CD4-positive, alpha-beta T cell treated with Interleukin-15 for 1 hour (primary cell): ENCODE measurements around the gene TXNRD2.

Source experiments
- DNase-seq: peaks from one replicate; pipeline ENCODE4 v3.0.0-alpha.2; 2020

TXNRD2 gene

DNA sequence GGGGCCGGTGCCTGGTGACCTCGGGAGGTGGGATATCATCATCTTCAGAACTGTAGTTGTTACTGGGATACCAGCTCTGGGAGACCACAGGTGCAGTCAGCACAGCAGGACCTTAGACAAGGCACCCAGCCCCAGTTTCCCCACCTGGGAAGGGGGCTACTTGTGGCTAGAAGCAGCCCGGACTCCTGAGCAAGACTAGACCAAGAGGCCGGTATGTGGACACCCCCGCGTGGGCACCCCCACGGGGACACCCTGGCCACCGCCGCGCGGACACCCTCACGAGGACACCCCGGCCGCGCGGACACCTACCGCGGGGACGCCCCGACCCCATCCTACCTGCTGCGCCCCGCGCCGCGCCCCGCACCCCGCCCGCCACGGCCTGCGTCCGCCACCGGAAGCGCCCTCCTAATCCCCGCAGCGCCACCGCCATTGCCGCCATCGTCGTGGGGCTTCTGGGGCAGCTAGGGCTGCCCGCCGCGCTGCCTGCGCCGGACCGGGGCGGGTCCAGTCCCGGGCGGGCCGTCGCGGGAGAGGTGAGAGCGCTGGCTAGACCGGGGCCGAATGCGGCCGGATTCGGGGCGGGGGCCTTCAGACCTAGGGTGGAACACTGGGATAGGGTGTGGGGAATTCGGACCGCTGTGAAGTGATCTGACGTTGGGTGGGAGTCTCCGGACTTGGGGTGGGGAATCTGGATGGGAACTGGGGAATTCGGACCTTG is at the start of gene TXNRD2, which contains the start of gene COMT:
TSS of gene TXNRD2 (minus strand) at position 454 of the 718 bp plus-strand sequence. CDS start at position 439, 15 bp downstream.
TSS of gene COMT (plus strand) at position 408 of the 718 bp plus-strand sequence. CDS start 20,755 bp downstream, outside the sequence.
- DNase-seq, result peak; percentile 70

- no peak for DNase-seq
Observed at GRCh38 chr22:19991395-19991644, 49.7 kb upstream of the TXNRD2 start.

DNA sequence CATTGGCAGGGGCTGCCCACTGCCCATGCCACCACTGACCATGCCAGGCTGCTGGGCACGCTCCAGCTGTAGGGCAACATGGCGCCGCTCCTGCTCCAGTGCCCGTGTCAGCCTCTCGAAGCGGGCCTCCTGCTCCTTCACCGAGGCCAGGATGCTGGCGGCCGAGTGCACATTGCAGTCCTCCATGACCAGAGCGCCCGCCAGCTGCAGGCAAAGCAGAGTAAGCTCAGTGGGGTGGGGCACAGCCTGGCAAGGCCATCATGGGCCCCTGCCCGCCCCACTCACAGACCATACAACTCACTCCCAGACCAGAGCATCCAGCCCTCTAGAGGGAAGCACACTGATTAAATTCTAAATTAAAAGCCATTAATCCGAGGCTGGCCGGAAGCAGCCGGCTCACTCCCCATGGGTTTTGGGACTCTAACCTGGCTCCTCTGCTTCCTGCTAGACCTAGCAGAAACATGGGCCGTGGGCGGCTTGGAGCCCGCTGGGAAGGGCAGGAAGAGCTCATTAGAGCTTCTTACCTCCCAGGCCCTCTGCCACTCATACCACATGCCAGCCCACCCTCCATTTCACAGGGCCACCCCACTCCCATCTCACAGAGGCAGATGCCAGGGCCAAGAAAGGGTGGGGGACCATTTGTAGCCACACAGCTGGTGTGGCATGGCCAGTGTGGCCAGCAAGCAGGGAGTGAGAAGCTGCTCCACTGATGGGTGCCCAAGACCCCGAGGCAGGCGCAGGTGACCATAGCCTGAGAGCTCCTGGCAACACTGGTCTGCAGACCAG is 49.2 kb upstream of the TXNRD2 start:
- DNase-seq, result no peak

GRCh38 chr22:19990188-19990587 is 48.6 kb upstream of the TXNRD2 start:
- DNase-seq, result no peak

DNA sequence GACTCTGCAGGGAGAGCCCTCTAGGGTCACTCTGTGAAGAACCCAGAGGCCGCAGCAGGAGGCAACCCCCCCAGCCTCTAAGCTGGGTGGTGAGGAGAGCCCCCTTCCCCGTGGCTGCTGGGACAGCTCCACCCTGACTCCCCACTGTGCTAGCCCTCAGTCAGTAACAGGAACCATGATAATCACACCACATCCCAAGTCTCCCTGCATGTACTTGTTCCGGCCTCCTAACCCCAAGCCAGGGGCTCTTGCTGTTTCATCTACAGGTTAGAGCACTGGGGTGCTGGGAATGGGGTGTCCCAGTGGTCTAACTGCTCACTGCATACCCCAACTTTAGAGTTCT is 48.1 kb upstream of the TXNRD2 start:
- DNase-seq, result no peak

DNA sequence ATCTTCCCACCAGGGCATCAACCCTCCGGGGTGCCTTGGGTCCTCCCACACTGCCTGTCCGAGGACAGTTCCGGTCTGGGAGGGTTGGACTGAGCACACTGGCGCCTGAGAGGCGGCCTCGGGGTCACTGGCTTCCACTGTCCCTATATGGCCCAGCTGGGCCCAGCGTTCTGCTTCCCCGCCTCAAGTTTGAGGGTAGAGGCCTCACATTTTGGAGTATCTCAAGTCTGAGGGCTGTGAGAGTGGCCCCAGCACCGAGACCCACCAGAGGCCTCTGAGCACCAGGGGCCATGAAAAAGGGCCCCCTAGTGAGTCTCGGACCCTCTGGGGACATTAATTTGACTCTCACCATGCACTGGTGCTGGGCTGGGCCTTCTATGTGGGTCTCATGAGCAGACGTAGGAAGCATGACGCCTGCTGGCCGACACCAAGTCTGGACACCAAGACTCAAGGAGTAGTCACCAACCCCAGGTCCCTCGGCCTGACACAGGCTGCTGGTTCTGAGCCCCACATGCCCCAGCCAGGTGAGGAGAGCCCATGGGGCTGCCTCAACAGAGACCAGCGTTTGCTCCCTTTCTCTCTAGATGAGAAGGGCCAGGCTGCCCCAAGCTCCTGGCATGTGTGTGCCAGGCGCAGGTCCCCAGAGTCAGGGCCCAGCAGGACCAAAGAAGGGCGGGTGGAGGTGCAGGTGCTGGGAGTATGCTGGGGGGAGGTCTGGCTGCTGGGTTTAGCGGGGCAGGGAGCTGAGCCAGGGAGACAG is 47.5 kb upstream of the TXNRD2 start:
- DNase-seq, result no peak

- no peak for DNase-seq
Observed at GRCh38 chr22:19988331-19988808, 46.8 kb upstream of the TXNRD2 start.

DNA sequence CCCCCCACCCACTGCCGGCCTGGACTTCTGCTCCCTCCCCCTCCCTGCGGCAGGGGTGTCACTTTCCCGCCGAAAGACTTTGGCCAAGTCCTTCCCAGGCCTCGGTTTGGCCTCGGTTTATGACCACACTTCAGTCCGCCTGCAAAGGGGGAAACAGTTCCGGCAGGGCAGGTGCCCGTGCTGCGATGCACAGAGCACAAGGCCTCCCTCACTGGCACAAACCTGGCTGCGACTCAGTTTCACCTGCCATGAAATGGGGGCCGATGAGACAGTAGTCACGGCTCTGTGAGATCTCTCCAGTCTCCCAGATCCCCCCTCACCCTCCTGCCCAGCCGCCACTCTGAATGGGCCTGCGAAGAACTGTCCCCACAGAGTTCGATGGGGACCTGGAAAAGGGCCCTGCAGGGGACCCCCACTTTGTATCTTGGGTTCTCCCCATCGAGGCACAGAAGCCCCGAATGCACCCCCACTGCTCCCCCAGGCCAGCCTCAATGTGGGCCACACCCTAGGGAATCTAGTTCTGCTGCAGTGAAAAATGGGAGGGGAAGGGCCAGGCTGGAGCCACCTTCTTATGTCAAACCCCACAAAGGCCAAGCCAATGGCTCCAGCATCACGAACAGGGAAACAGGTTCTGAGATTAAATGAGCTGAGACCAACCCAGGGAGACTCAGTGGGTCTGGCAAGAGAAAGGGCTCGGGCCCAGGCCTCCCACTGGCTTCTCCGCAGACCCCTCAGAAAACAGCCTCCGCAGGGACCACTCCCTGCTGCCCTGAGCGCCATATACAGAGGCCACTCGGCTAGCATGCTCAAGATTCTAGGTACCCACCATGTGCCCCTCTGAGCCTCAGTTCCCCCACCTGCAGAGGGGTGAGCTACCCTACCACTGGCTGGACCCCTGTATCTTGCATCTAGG is 46.0 kb upstream of the TXNRD2 start:
- no peak for DNase-seq

GRCh38 chr22:19986410-19987341 is 45.1 kb upstream of the TXNRD2 start:
- peak; percentile 65 for DNase-seq

- no peak for DNase-seq
Observed at GRCh38 chr22:19986011-19986409, 44.4 kb upstream of the TXNRD2 start.

GRCh38 chr22:19984851-19985811 is 43.5 kb upstream of the TXNRD2 start:
- DNase-seq, result no peak

- DNase-seq, result no peak
Observed at GRCh38 chr22:19984201-19984753, 42.7 kb upstream of the TXNRD2 start.

DNA sequence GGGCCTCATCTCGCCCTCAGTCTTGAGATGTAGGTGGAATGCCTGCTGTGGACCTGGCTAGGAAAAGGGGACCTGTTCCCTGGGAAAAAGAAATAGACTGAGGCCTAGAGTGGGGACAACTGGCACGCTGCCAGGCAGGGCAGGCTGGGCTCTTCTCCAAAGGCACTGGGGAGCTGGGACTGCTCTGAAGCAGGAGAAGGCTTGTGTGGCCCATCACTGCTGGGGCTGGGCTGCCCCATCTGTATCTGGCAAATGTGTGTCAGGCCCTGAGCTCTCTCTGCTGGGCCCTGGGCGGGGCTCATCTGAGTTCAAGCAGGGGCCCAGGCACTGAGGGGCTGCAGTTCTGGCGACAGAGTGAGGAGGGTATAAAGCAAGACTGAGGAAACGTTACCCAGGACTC is 42.1 kb upstream of the TXNRD2 start:
- DNase-seq, result no peak

GRCh38 chr22:19982991-19983578 is 41.5 kb upstream of the TXNRD2 start:
- no peak for DNase-seq

GRCh38 chr22:19981961-19982920 is 40.6 kb upstream of the TXNRD2 start:
- DNase-seq, result no peak

- no peak for DNase-seq
Observed at GRCh38 chr22:19981171-19981960, 39.7 kb upstream of the TXNRD2 start.

GRCh38 chr22:19980766-19981165 is 39.1 kb upstream of the TXNRD2 start:
- DNase-seq, result no peak
